IPS-15b (cell line): ENCODE measurements around the gene ANP32A.

Experiments used
- H3K27me3 ChIP-seq: one replicate; pipeline ENCODE4 v1.6.1; 2013; ENCODE audit warnings: low read length; ENCODE audit not compliant: control insufficient read depth, insufficient read depth
- H3K36me3 ChIP-seq: one replicate; pipeline ENCODE4 v1.6.1; 2013; ENCODE audit warnings: low read length; ENCODE audit not compliant: control insufficient read depth, insufficient read depth
- H3K4me1 ChIP-seq: one replicate; pipeline ENCODE4 v1.6.1; 2013; ENCODE audit warnings: mild to moderate bottlenecking, low read length; ENCODE audit not compliant: control insufficient read depth, insufficient read depth
- H3K4me3 ChIP-seq: one replicate; pipeline ENCODE4 v1.5.1; 2013; ENCODE audit warnings: low read depth, low read length
- H3K9ac ChIP-seq: one replicate; pipeline ENCODE4 v1.6.1; 2013; ENCODE audit warnings: low read depth, mild to moderate bottlenecking, low read length
- H3K9me3 ChIP-seq: one replicate; pipeline ENCODE4 v1.6.1; 2013; ENCODE audit warnings: mild to moderate bottlenecking, low read length; ENCODE audit not compliant: control insufficient read depth, insufficient read depth

ANP32A gene

DNA sequence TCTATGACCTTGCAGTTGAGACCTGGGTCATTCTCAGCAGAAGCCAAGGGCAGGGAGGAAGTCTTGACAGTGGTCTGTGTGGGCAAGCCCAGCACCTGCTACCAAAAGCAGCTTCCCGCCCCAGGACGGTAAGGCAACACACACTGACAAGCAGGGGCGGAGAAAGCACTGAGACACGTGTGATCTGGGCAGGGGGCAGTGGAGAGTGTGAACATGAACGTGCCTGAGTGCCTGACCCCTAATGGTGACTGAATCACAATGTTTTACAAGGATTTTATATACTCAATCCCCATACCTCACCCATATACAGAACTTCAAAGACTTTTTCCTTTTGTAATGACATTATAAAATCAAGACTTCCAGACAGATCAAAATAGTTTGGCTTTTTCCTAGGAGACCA lies 35.2 kb downstream of the ANP32A start:
- Histone ChIP-seq H3K9me3 (no peaks in the 10 kb centered on the region), H3K36me3 (peaks cover 40% of the 10 kb centered on the region), H3K9ac (no peak overlapping the region), H3K4me3 (no peak overlapping the region), H3K4me1 (peaks cover 24% of the 10 kb centered on the region), H3K27me3 (no peaks in the 10 kb centered on the region)

DNA sequence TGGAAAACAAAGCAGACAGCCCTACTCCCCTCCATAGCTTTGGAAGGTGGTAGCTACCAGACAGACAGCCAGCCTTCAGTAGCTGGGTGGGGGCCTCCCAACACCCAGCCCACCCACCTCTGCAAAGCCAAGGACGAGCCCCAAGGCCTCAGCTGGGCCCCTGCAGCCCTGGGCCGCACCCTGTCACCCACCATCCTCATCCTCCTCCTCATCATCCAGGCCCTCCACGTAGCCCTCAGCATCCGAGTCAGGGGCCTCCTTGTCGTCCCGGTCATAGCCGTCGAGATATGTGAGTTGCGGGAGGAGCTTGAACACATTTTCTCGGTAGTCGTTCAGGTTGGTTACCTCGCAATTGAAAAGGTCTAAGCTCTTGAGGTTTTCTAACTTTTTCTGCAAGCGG lies 36.5 kb downstream of the ANP32A start:
- Histone ChIP-seq H3K9me3 (no peaks in the 10 kb centered on the region), H3K36me3 (peaks cover 49% of the 10 kb centered on the region), H3K4me1 (peaks cover 12% of the 10 kb centered on the region), H3K27me3 (no peaks in the 10 kb centered on the region), H3K4me3 (no peak overlapping the region), H3K9ac (no peak overlapping the region)

DNA sequence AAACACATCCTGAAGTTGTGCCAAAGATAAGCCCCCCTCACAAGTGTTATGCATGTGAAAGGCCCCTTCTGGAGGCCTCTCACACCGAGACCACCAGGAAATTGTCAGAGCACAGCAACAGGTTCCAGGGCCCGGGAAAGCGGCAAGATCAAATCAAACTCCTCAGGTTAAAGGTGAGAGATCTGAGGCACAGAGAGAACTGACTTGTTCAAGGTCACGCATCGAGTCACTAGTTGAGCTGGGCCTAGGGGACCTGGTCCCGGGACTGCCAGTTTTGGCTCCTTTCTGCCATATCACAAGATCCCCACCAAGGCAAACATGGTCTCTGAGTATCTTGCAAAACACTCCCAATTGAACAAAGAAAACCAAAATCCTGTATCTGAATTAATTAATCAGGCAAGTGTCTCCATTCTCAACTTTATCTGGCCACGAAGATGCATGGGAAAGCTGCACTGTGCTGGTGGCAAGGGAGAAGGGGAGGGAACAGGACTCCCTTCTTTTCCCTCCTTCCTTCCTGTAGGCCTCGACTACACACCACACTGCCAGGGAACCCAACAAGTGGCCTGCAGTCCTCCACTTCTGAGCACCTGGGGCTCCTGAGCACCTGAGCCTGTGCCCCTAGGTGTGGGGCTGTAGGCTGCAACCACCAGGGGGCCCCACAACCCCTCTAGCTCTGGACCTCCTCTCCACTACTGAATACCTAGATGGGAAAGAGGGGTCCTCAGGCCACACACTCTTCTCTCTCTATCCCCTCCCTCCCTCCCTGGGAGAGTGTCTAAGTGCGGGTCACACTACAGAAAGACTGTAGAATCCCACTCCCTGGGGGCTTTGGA lies 37.3 kb downstream of the ANP32A start:
- peaks cover 8% of the 10 kb centered on the region for H3K4me1 ChIP-seq
- H3K9me3 ChIP-seq: no peaks in the 10 kb centered on the region
- no peaks in the 10 kb centered on the region for H3K27me3 ChIP-seq
- H3K4me3 ChIP-seq: no peak overlapping the region
- peaks cover 49% of the 10 kb centered on the region for H3K36me3 ChIP-seq
- H3K9ac ChIP-seq: no peak overlapping the region

DNA sequence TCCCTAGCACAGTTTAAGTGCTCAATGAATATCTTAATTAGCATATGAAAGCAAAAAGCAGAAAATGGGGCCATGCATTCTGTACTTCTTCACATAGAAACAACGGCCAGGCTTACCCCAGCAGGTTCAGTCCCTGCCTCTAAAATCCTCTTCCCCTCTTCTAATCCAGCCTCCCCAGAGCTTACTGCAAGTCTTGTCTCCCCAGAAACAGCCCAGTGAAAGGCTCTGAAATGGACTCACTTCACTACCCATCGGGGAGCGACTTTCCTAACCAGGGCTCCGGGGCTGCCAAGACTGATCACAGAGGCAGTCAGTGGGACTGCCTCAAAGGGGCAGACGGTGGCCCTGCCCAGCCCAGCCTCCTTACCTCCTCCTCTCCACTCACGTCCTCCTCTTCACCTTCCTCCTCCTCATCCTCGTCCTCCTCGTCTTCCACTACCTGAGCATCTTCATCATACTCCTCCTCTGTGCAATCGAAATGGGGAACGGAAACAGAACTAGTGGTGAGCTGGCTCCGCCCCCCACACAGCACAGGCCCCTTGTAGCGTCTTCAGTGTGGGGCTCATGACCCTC lies 38.0 kb downstream of the ANP32A start:
- Histone ChIP-seq H3K27me3 (no peaks in the 10 kb centered on the region), H3K9me3 (no peaks in the 10 kb centered on the region), H3K4me3 (no peak overlapping the region), H3K4me1 (peaks cover 5% of the 10 kb centered on the region), H3K9ac (no peak overlapping the region), H3K36me3 (peaks cover 46% of the 10 kb centered on the region)

GRCh38 chr15:68781766-68782588 lies 38.7 kb downstream of the ANP32A start:
- Histone ChIP-seq H3K27me3 (no peaks in the 10 kb centered on the region), H3K9ac (no peak overlapping the region), H3K4me1 (peaks cover 4% of the 10 kb centered on the region), H3K36me3 (peaks cover 44% of the 10 kb centered on the region), H3K9me3 (no peaks in the 10 kb centered on the region), H3K4me3 (no peak overlapping the region)

- H3K9me3 ChIP-seq: no peaks in the 10 kb centered on the region
- H3K4me1 ChIP-seq: peaks cover 4% of the 10 kb centered on the region
- no peak overlapping the region for H3K9ac ChIP-seq
- H3K27me3 ChIP-seq: no peaks in the 10 kb centered on the region
- H3K36me3 ChIP-seq: peaks cover 37% of the 10 kb centered on the region
- H3K4me3 ChIP-seq: no peak overlapping the region
Measured at GRCh38 chr15:68781217-68781616, 39.5 kb downstream of the ANP32A start.

- peaks cover 28% of the 10 kb centered on the region for H3K36me3 ChIP-seq
- no peak overlapping the region for H3K9ac ChIP-seq
- H3K27me3 ChIP-seq: no peaks in the 10 kb centered on the region
- H3K4me1 ChIP-seq: peaks cover 4% of the 10 kb centered on the region
- no peaks in the 10 kb centered on the region for H3K9me3 ChIP-seq
- H3K4me3 ChIP-seq: no peak overlapping the region
Measured at GRCh38 chr15:68778876-68779275, 41.8 kb downstream of the ANP32A start.

GRCh38 chr15:68776477-68777270 lies 44.0 kb downstream of the ANP32A start:
- Histone ChIP-seq H3K4me3 (no peak overlapping the region), H3K27me3 (no peaks in the 10 kb centered on the region), H3K36me3 (peaks cover 17% of the 10 kb centered on the region), H3K9me3 (no peaks in the 10 kb centered on the region), H3K9ac (no peak overlapping the region), H3K4me1 (no peaks in the 10 kb centered on the region)

DNA sequence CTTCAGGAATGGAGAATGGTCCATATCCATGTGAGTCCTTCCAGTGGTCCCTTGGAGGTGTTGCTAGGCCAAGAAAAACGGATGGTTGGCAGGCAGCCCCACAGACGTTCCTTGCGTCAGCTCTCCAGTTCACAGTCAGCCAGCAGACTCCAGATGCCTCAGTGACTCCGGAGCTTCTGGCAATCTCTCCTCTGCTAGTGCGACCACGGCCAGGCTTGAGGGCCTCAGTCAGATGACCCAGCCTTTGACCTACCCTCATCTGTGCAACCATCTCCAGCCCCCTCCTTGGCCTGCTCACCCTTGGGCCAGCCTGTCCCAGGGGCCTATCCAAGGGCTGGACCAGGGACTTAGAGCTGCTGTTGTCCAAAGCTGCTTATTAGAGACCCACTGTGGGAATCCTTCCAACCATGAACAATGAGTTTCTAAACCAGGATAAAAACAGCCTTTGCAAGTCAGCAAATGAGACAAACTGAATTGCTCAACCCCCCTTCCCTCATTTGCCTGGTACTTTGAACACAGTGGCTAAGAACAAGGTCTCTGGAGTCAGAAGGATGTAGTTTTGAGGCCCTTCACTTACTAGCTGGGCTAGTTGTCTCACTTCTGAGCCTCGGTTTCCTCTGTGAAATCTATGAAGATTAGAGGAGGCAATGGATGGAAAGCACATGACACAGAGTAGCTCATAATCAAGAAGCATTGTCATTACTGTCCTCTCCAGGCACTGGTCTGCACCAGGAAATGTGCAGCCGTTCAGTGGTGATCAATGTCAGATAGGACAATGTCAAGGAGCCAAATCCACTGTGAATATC lies 44.8 kb downstream of the ANP32A start:
- Histone ChIP-seq H3K4me3 (no peak overlapping the region), H3K9me3 (no peaks in the 10 kb centered on the region), H3K36me3 (peaks cover 14% of the 10 kb centered on the region), H3K27me3 (no peaks in the 10 kb centered on the region), H3K9ac (no peak overlapping the region), H3K4me1 (no peaks in the 10 kb centered on the region)

GRCh38 chr15:68775236-68775577 lies 45.5 kb downstream of the ANP32A start:
- Histone ChIP-seq H3K4me1 (no peaks in the 10 kb centered on the region), H3K36me3 (peaks cover 12% of the 10 kb centered on the region), H3K4me3 (no peak overlapping the region), H3K27me3 (no peaks in the 10 kb centered on the region), H3K9me3 (no peaks in the 10 kb centered on the region), H3K9ac (no peak overlapping the region)
